Osteoblast (primary cell): ENCODE data around the gene CEPT1. TPM values are rescaled to one million over a fixed set of nuclear protein-coding genes. Genes with fewer than 3 reads are reported as not detected.

ENCODE experiments used
- DNase-seq: peaks from one replicate; pipeline ENCODE4 v3.0.0; 2011; ENCODE audit warnings: low spot score, mixed read lengths; ENCODE audit not compliant: insufficient read length; ENCODE audit errors: missing footprints
- H2AFZ ChIP-seq: 2 replicates; pipeline ENCODE4 v1.6.0; 2011; ENCODE audit warnings: mild to moderate bottlenecking, low read length
- H3K27ac ChIP-seq: 2 replicates; pipeline ENCODE4 v1.5.1; 2011; ENCODE audit warnings: mild to moderate bottlenecking, low read depth, low read length, moderate library complexity
- H3K27me3 ChIP-seq: 2 replicates; pipeline ENCODE4 v1.6.0; 2012; ENCODE audit warnings: mild to moderate bottlenecking, control low read depth, inconsistent platforms, low read length, moderate library complexity; ENCODE audit not compliant: insufficient read depth
- H3K36me3 ChIP-seq: 2 replicates; pipeline ENCODE4 v1.5.1; 2011; ENCODE audit warnings: mild to moderate bottlenecking, low read length, control low read depth, moderate library complexity; ENCODE audit not compliant: insufficient read depth
- H3K4me1 ChIP-seq: 2 replicates; pipeline ENCODE4 v1.5.1; 2011; ENCODE audit warnings: mild to moderate bottlenecking, low read length, control low read depth, moderate library complexity; ENCODE audit not compliant: insufficient read depth
- H3K4me2 ChIP-seq: 2 replicates; pipeline ENCODE4 v1.6.0; 2011; ENCODE audit warnings: mild to moderate bottlenecking, low read length; ENCODE audit not compliant: insufficient read depth
- H3K4me3 ChIP-seq: fragments of 200-600 bp; sonication (generic); 3 replicates; pipeline ENCODE4 v1.5.1; 2012; ENCODE audit warnings: mild to moderate bottlenecking, low read length, inconsistent platforms; ENCODE audit not compliant: insufficient read depth
- H3K79me2 ChIP-seq: 2 replicates; pipeline ENCODE4 v1.6.0; 2012; ENCODE audit warnings: mild to moderate bottlenecking, low read length, control low read depth, inconsistent platforms; ENCODE audit not compliant: insufficient read depth
- H3K9me3 ChIP-seq: 2 replicates; pipeline ENCODE4 v1.5.1; 2011; ENCODE audit warnings: low read depth, low read length, control low read depth
- H4K20me1 ChIP-seq: 2 replicates; pipeline ENCODE4 v1.6.0; 2012; ENCODE audit warnings: mild to moderate bottlenecking, low read length, control low read depth; ENCODE audit not compliant: insufficient read depth
- CTCF ChIP-seq: IDR thresholded peaks from 2 replicates; pipeline ENCODE4 v1.5.1; 2011; ENCODE audit warnings: mild to moderate bottlenecking, low read depth, low read length, moderate library complexity; ENCODE audit errors: extremely low read depth
- total RNA-seq: library from RNA; depleted of rRNA; stranded (reverse); fragments of >200 nt; gene quantifications from 2 replicates; pipeline ENCODE4 v1.2.3, GENCODE V29; 2012

The CEPT1 gene
- total RNA-seq, 1 donor = 37.3 TPM

GRCh38 chr1:111148376-111148881 is 8.4 kb downstream of the CEPT1 start:
- peaks cover 17% of the 10 kb centered on the region for H4K20me1 ChIP-seq
- no peak for DNase-seq
- H3K79me2 ChIP-seq = peaks cover 94% of the 10 kb centered on the region
- no peaks in the 10 kb centered on the region for H3K4me1 ChIP-seq
- no peak overlapping the region for H3K4me3 ChIP-seq
- H3K27me3 ChIP-seq = no peaks in the 10 kb centered on the region
- no peak for TF ChIP-seq CTCF
- H3K36me3 ChIP-seq = peaks cover 41% of the 10 kb centered on the region
- H3K4me2 ChIP-seq = no peak overlapping the region
- H3K9me3 ChIP-seq = no peaks in the 10 kb centered on the region
- no peak overlapping the region for H2AFZ ChIP-seq
- no peak overlapping the region for H3K27ac ChIP-seq

- H3K27me3 ChIP-seq = no peaks in the 10 kb centered on the region
- no peak overlapping the region for H3K27ac ChIP-seq
- DNase-seq = no peak
- H3K36me3 ChIP-seq = peaks cover 52% of the 10 kb centered on the region
- peaks cover 18% of the 10 kb centered on the region for H4K20me1 ChIP-seq
- no peak overlapping the region for H3K4me3 ChIP-seq
- H3K9me3 ChIP-seq = no peaks in the 10 kb centered on the region
- H3K4me2 ChIP-seq = no peak overlapping the region
- H3K79me2 ChIP-seq = peaks cover 92% of the 10 kb centered on the region
- no peak overlapping the region for H2AFZ ChIP-seq
- no peak for TF ChIP-seq CTCF
- no peaks in the 10 kb centered on the region for H3K4me1 ChIP-seq
These were observed 11.8 kb downstream of the CEPT1 start for GRCh38 chr1:111151838-111152237.

GRCh38 chr1:111154021-111154999 is 14.3 kb downstream of the CEPT1 start:
- H3K9me3 ChIP-seq = no peaks in the 10 kb centered on the region
- H4K20me1 ChIP-seq = peaks cover 15% of the 10 kb centered on the region
- no peak for TF ChIP-seq CTCF
- no peak overlapping the region for H2AFZ ChIP-seq
- H3K36me3 ChIP-seq = peaks cover 36% of the 10 kb centered on the region
- H3K4me1 ChIP-seq = no peaks in the 10 kb centered on the region
- H3K27me3 ChIP-seq = no peaks in the 10 kb centered on the region
- no peak overlapping the region for H3K4me3 ChIP-seq
- H3K79me2 ChIP-seq = peaks cover 85% of the 10 kb centered on the region
- DNase-seq = no peak
- H3K4me2 ChIP-seq = no peak overlapping the region
- H3K27ac ChIP-seq = no peak overlapping the region

GRCh38 chr1:111157431-111157830 is 17.4 kb downstream of the CEPT1 start:
- H3K79me2 ChIP-seq = peaks cover 57% of the 10 kb centered on the region
- peaks cover 11% of the 10 kb centered on the region for H4K20me1 ChIP-seq
- H2AFZ ChIP-seq = no peak overlapping the region
- H3K27ac ChIP-seq = no peak overlapping the region
- H3K4me3 ChIP-seq = no peak overlapping the region
- H3K36me3 ChIP-seq = peaks cover 27% of the 10 kb centered on the region
- no peaks in the 10 kb centered on the region for H3K27me3 ChIP-seq
- DNase-seq = no peak
- TF ChIP-seq CTCF = no peak
- H3K9me3 ChIP-seq = no peaks in the 10 kb centered on the region
- no peak overlapping the region for H3K4me2 ChIP-seq
- no peaks in the 10 kb centered on the region for H3K4me1 ChIP-seq
